Neural crest cell (in vitro differentiated cells): ENCODE data around the gene MAN2C1. TPM values are rescaled to one million over a fixed set of nuclear protein-coding genes. Genes with fewer than 3 reads are reported as not detected.
"Not testable (repeated sequence)": the region's sequence is repeated elsewhere in the genome, so short reads cannot be mapped to it uniquely, and the experiment has no call there.

ENCODE experiments used
- DNase-seq: peaks from one replicate; pipeline ENCODE4 v3.0.0; 2021; ENCODE audit warnings: low read depth, mixed read lengths, low spot score
- H3K27ac Mint-ChIP-seq: one replicate; pipeline ENCODE4 v1.8.0; 2021; ENCODE audit warnings: mild to moderate bottlenecking, mixed read lengths; ENCODE audit not compliant: unreplicated experiment
- H3K27me3 Mint-ChIP-seq: 2 replicates; pipeline ENCODE4 v1.8.0; 2021; ENCODE audit warnings: low read depth, mild to moderate bottlenecking, mixed read lengths
- H3K36me3 Mint-ChIP-seq: 2 replicates; pipeline ENCODE4 v1.8.0; 2021; ENCODE audit warnings: low read depth, mild to moderate bottlenecking, mixed read lengths
- H3K4me1 Mint-ChIP-seq: 2 replicates; pipeline ENCODE4 v1.8.0; 2021; ENCODE audit warnings: mixed read lengths
- H3K4me3 Mint-ChIP-seq: one replicate; pipeline ENCODE4 v1.8.0; 2021; ENCODE audit warnings: mild to moderate bottlenecking, mixed read lengths
- H3K9me3 Mint-ChIP-seq: 2 replicates; pipeline ENCODE4 v1.8.0; 2021; ENCODE audit warnings: mixed read lengths
- total RNA-seq: library from RNA; stranded (reverse); gene quantifications from 2 replicates; pipeline ENCODE4 v1.2.1, GENCODE V29; 2021
- TF ChIP-seq, protein P1 (sequence below): fragments of 200-600 bp; sonication (generic); conservative IDR thresholded peaks from 2 replicates; pipeline ENCODE4 v1.5.0; 2021; ENCODE audit warnings: antibody characterized with exemption, mild to moderate bottlenecking

MAN2C1 gene
- total RNA-seq, 1 donor from 2014 or later = 222 TPM

DNA sequence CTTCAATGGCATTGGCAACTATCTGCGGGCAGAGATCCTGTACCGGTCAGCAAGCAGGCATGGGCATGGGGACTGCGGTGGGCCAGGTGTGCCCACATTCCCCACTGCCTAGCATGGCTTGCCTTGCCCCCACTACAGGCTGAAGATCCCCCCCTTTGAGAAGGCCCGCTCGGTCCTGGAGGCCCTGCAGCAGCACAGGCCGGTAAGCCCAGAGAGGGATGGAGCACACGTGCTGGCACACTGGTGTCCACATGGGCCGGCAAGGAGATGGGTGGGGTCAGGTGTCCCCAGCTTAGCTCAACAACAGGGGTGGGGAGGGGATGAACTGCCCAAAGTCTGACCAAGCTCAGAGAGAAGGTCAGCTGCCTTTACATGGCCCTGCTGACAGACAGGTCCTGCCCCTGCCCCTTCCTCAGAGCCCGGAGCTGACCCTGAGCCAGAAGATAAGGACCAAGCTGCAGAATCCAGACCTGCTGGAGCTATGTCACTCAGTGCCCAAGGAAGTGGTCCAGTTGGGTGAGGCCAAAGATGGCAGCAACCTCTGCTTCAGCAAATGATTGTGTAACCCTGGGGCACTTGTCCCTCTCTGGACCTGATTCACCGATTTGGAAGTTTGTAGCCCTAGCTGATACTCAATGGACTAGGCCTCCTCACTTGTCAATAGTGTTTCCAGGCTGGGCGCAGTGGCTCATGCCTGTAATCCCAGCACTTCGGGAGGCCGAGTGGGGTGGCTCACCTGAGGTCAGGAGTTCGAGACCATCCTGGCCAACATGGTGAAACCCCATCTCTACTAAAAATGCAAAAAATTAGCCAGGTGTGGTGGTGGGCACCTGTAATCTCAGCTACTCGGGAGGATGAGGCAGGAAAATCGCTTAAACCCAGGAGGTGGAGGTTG is 16.0 kb downstream of the MAN2C1 start:
- H3K36me3 Mint-ChIP-seq = no peaks in the 10 kb centered on the region
- H3K9me3 Mint-ChIP-seq = no peaks in the 10 kb centered on the region
- H3K4me1 Mint-ChIP-seq = peaks cover 5% of the 10 kb centered on the region
- TF ChIP-seq, protein P1, sequence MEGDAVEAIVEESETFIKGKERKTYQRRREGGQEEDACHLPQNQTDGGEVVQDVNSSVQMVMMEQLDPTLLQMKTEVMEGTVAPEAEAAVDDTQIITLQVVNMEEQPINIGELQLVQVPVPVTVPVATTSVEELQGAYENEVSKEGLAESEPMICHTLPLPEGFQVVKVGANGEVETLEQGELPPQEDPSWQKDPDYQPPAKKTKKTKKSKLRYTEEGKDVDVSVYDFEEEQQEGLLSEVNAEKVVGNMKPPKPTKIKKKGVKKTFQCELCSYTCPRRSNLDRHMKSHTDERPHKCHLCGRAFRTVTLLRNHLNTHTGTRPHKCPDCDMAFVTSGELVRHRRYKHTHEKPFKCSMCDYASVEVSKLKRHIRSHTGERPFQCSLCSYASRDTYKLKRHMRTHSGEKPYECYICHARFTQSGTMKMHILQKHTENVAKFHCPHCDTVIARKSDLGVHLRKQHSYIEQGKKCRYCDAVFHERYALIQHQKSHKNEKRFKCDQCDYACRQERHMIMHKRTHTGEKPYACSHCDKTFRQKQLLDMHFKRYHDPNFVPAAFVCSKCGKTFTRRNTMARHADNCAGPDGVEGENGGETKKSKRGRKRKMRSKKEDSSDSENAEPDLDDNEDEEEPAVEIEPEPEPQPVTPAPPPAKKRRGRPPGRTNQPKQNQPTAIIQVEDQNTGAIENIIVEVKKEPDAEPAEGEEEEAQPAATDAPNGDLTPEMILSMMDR = no peak
- H3K27ac Mint-ChIP-seq = no peak overlapping the region
- H3K4me3 Mint-ChIP-seq = no peak overlapping the region
- no peak for DNase-seq
- H3K27me3 Mint-ChIP-seq = peaks cover 8% of the 10 kb centered on the region

DNA sequence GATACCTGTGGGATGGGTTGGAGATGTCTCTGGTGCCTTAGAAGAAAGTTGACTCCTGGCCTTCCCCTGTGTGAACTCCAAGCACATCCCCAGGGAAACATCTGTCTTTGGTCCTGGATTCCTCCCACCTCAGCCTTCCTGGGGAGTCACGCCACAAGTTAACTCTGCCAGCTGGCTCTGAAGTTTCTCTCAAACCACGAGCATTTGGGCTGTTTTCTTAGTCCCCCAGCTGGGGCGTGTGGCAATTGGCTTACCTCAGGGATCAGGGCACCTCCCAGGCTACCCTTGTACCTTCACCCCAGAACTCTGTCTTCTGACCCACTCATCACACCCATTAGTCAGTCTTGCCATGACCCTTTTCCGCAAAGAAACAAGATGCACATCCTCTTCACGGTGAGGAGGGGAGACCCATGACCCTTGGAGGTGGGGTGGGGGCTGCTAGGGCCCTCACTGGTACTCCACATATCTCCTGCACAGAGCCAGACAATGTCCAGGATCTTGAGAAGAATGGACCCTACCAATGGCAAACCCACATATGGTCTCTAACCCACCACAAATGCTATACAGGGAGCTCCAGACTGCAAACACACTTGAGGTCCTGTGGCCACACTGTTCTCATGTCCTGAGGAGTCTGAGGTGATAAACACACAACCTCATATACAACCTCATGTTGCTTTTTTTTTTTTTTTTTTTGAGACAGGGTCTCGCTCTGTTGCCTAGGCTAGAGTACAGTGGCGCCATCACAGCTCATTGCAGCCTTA is 17.6 kb downstream of the MAN2C1 start:
- TF ChIP-seq, protein P1 = no peak
- Mint-ChIP-seq H3K27ac (no peak overlapping the region), H3K36me3 (no peaks in the 10 kb centered on the region), H3K9me3 (no peaks in the 10 kb centered on the region), H3K4me1 (peaks cover 11% of the 10 kb centered on the region), H3K4me3 (peak overlapping the region; percentile 75), H3K27me3 (peaks cover 21% of the 10 kb centered on the region)
- DNase-seq = no peak

DNA sequence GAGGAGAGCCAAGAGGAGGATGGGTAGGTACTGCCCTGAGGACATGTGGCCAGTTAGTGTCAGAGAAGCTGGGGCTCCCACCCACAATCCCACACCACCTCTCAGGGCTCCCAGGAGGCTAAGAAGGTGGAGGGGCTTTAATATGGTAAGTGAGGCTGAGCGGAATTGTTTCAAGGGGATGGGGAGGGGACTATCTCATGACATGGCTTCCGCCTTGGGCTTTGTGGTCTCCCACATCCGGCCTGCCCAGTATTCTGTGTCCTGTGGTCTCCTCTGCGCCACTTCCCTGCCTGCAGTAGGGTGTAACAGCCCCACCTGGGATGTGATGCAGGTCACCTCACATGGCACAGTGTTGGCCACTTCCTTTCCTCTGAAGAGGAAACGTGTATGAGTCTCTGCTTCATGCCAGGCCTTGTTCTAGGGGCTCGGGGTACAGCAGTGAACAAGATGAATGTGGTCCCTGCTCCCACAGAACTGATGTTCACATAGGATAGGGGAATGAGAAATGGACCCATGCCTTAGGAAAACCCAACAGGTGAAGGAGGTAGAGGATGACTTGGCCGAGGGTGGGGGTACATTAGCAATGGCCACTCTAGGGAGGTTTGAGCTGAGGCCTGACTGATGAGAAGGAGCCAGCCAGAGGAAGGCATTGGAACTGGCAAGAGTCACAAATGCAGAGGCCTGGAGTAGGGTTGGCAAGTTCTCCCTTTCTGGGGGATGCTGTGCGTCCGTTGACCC is 18.4 kb downstream of the MAN2C1 start:
- H3K27me3 Mint-ChIP-seq = peaks cover 26% of the 10 kb centered on the region
- H3K4me3 Mint-ChIP-seq = peak overlapping the region; percentile 75
- DNase-seq = no peak
- H3K27ac Mint-ChIP-seq = no peak overlapping the region
- peaks cover 11% of the 10 kb centered on the region for H3K4me1 Mint-ChIP-seq
- no peaks in the 10 kb centered on the region for H3K36me3 Mint-ChIP-seq
- TF ChIP-seq, protein P1 = no peak
- no peaks in the 10 kb centered on the region for H3K9me3 Mint-ChIP-seq

DNA sequence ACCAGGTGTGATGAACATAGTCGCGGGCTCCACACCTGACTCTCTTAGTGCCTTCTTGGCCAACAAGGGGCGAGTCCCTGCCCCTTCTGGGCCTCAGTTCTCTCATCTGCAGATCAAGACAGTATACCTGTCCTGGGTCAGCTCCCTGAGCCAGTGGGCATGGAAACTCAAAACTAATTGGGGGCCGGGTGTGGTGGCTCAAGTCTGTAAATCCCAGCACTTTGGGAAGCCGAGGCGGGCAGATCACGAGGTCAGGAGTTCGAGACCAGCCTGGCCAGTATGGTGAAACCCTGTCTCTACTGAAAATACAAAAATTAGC is 19.1 kb downstream of the MAN2C1 start:
- peaks cover 26% of the 10 kb centered on the region for H3K27me3 Mint-ChIP-seq
- peaks cover 11% of the 10 kb centered on the region for H3K4me1 Mint-ChIP-seq
- H3K27ac Mint-ChIP-seq, DNase-seq, H3K36me3 Mint-ChIP-seq, H3K9me3 Mint-ChIP-seq: not testable (repeated sequence)
- peak overlapping the region; percentile 74 for H3K4me3 Mint-ChIP-seq

DNA sequence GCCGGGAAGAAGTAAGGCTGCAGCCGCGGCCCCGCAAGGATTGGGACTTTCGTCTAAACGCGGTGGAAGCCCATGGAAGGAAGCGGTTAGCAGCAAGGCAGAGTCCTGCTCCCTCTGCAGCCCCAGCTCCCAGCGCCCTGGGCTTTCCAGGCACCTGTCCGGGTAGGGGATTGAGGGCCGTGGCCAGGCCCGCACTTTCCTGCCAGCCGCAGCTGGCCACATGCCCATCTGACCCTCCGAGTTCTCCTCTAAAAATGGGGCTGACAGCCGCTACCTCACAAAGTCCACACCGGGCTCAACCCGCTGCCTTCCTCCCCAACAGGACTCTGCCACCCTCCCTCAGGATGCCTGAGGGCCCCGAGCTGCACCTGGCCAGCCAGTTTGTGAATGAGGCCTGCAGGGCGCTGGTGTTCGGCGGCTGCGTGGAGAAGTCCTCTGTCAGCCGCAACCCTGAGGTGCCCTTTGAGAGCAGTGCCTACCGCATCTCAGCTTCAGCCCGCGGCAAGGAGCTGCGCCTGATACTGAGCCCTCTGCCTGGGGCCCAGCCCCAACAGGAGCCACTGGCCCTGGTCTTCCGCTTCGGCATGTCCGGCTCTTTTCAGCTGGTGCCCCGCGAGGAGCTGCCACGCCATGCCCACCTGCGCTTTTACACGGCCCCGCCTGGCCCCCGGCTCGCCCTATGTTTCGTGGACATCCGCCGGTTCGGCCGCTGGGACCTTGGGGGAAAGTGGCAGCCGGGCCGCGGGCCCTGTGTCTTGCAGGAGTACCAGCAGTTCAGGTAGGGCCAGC is 19.7 kb downstream of the MAN2C1 start:
- TF ChIP-seq, protein P1 = no peak
- peak overlapping the region; percentile 62 for H3K27ac Mint-ChIP-seq
- peaks cover 26% of the 10 kb centered on the region for H3K27me3 Mint-ChIP-seq
- no peaks in the 10 kb centered on the region for H3K9me3 Mint-ChIP-seq
- no peaks in the 10 kb centered on the region for H3K36me3 Mint-ChIP-seq
- no peak for DNase-seq
- H3K4me3 Mint-ChIP-seq = peak overlapping the region; percentile 89
- peaks cover 11% of the 10 kb centered on the region for H3K4me1 Mint-ChIP-seq
